Ramos (cell line): ENCODE results near the gene SIX5.

Source experiments
- in situ Hi-C: fragments of 300-500 bp; cut with MboI; formaldehyde crosslinking; loops from one replicate; pipeline ENCODE4 v1.14.3; 2022; ENCODE audit warnings: low sequenced_read_pairs; ENCODE audit not compliant: unreplicated experiment

The SIX5 gene

DNA sequence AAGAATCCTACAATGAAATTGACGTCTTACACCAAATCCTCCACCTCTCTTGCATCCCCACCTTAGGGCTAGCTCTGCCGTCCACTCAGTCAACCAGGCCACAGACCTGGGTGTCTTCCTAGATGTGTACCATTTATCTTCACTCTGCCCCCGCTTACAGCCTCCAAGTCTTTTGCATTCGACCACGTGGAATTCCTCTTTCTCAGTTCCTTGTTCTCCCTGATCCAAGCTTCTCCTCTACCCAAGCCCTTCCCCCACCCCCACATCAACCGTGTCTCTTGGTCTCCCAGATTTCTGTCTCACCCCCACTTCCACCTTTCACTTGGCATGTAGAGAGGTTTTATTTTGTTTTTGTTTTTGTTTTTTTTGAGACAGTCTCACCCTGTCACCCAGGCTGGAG is 24.8 kb upstream of the SIX5 start:
- in situ Hi-C loops = no loop called here

- in situ Hi-C loops = no loop called here
Observed at GRCh38 chr19:45793178-45793564, 24.1 kb upstream of the SIX5 start.

- in situ Hi-C loops = no loop called here
Observed at GRCh38 chr19:45792470-45793177, 23.6 kb upstream of the SIX5 start, which contains the start of gene DMWD. DMWD (minus strand) TSS chr19:45792845; CDS start chr19:45792756, 89 bp downstream.

DNA sequence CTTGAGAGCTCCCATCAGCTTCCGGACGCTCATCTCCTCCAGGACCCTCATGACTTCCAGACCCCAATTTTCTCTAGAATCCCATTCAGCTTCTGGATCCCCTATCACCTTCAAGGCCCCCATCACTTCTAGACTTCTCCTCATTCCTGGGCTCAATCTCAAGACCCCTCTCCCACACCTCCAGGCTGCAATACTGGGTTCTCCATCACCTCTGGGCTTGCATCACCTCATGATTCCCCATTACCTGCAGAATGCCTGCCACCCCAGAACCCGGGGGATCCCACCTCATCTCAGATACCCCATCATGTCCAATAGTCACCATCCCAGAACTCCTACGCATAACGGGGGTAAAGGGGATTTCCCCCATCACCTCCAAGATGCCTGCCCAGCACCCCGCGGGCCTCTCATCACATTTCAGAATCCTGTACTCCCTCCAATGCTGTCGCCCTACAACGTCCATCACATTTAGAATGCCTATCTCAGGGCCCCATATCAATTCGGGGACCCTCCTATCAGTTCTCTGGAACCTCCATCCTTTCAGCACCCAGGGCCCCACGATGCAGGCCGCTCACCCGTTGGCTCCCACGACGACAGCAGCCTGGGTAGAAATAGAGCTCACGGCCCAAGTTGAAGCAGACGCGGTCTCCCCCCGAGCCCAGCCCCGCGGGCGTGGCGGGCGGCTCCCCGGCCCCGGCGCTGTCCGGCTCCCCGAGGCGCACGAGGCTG is 22.9 kb upstream of the SIX5 start:
- in situ Hi-C loops = no loop called here

DNA sequence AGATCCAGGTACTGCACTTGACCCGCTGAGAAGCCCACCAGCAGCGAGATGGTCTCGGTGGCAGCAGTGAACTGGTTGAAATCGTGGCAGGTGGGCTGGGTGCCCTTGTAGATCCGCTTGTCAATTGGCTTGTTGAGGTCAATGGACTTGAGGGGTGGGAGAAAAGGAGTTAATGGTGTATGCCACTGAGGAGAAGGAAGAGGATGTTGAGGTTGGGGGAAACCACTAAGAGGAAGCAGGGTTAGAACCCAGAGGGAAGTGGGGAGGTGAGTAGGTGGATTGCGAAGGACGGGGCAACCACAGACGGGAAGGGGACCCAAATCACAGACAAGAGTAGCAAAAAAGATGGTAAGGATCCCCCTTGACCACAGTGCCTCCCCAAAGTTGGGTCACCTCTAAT is 21.9 kb upstream of the SIX5 start:
- in situ Hi-C loops = no loop called here

- in situ Hi-C loops = no loop called here
Observed at GRCh38 chr19:45789035-45789786, 20.2 kb upstream of the SIX5 start.

DNA sequence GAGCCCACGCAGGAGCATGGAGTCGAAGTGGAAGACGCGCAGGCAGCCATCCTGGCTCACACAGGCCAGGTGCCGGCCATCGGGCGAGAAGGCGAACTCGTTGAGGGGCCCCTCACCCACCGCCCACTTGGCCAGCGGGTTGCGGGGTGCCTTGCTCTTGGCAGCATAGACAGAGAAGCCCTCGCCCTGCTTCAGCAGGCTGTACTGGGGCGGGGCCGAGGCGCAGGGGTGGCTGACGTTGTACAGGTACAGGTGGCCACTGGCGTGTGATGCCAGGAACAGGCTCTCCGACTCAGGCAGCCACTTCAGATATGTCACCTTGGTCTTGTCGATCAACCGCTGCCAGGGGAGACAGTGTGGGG is 17.5 kb upstream of the SIX5 start:
- in situ Hi-C loops = no loop called here

GRCh38 chr19:45785781-45786532 is 16.9 kb upstream of the SIX5 start:
- in situ Hi-C loops = no loop called here

- in situ Hi-C loops = no loop called here
Observed at GRCh38 chr19:45785097-45785496, 16.0 kb upstream of the SIX5 start.

GRCh38 chr19:45784096-45784495 is 15.0 kb upstream of the SIX5 start:
- in situ Hi-C loops = no loop called here

DNA sequence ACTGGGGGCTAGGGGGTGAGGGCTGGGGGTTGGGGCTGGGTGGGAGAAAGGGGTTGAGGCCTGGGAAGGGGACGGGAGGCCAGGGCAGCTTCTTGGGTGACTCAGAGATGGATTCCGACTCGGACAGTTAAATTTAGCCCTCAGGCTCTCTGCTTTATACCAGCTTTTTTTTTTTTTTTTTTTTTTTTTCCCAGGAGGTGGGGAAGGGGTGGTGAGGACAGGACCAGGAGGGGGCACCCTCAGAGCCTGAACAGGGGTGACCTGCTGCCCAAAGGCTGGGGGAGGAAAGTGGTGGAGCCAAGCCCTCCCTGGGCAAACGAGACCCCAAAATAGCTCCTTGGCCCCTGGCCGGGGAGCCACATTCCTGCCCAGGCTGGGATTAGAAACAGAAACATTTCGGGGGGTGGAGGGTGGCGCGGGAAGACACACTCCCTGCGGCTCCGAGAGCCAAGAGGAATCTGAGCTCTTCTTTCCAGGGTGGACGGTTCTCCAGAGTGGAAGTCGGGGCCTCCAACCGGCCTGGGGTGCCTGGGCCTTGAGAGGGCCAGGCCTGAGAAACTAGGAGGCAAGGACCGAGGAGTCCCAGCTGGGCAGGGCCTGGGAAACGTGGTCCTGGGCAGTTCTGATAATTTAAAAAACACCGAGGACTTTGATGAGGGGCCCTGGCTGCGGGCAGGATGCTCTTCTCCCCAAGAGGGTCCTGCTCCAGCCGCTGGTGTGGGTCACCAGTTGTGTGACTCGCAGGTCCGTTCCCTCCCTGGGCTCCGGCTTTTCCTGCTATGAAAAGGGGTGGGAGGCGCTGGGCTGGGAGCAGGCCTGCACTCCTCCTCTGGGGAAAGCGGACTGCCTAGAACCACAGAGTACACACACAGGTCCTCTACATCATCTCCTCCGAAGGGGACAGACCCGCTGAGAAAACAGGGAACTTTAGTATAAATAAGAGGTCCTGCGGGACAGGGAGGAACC is 14.1 kb upstream of the SIX5 start:
- in situ Hi-C loops = no loop called here

DNA sequence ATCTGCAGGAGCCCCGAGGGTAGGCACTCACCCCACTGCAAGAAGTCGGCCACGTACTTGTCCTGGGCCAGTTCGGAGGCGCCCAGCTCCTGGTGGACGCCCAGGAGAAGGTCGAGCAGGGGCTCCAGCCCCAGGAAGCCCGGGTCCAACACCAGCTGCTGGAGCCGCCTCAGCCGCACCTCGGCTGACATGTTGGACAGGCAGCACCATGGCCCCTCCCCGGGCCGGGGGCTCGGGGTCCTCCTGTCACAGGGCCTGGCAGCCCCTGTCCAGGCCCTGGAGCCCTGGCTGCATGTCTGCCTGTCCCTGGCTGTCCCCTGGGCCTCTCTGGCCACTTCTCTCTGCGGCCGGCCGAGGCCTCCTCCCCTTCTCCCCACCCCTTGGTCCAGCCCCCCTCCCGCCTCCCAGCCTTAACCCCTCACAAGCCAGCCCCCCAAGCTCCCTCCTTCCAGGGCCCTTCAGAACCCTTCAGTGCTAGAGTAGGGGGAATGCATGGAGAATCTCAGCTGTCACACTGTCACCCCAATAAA is 13.2 kb upstream of the SIX5 start, which contains the start of gene DMPK:
Gene DMPK, minus strand, starts transcription at position 329 of the 530 bp plus-strand sequence. Its CDS starts 138 bp downstream, at position 191.
- in situ Hi-C loops = no loop called here

GRCh38 chr19:45781214-45782161 is 12.4 kb upstream of the SIX5 start:
- in situ Hi-C loops = no loop called here

GRCh38 chr19:45780448-45781213 is 11.6 kb upstream of the SIX5 start:
- in situ Hi-C loops = no loop called here

- in situ Hi-C loops = no loop called here
Observed at GRCh38 chr19:45780146-45780447, 11.0 kb upstream of the SIX5 start.

DNA sequence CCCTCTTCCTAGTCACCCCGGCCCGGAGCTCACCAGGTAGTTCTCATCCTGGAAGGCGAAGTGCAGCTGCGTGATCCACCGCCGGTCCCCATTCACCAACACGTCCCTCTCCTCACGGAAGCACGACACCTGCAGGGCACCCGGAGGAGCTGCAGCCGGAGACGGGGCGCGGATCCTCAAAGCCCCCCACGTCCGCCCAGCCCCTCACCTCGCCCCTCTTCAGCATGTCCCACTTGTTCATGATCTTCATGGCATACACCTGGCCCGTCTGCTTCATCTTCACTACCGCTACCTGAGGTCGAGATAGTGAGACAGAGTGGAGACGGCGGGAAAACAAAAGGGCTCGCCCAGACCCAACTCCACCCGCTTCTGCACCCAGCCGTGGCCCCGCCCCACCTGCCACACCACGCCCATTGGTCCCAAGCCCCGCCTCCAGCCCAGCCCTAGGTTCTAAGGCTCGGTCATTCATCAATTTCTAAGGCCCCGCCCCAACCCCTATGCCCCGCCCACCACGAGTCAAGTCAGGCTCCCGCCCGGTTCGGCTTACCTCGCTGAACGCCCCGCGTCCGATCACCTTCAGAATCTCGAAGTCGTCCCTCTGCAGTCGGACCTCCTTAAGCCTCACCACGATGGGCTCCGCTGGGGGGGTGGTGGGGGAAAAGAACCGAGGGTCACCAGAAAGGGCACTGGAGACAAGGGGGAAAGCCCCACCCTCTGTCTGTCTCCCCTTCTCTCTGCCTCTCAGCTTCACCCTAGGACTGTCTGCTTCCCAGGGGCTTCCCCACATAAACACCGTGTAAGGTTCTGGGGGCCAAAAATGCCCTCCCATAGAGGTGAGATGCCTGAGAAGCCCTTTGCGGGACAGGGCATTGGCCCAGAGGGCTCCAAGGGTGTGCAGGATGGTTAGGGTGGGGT is 10.4 kb upstream of the SIX5 start:
- in situ Hi-C loops = no loop called here
